ENCODE results near the gene PPP1R16B.

GRCh38 chr20:38895098-38895949, 89.8 kb downstream of the PPP1R16B start:
- TF ChIP-seq ZNF138 (tag by site-specific recombination; IDR thresholded peaks at IDR 0.05; ENCODE audit: borderline replicate concordance) (no peak), ZSCAN30 (tag by site-specific recombination; IDR thresholded peaks at IDR 0.05) (no peak), TSHZ1 (tag by site-specific recombination; IDR thresholded peaks at IDR 0.05; ENCODE audit: borderline replicate concordance) (no peak), CTCF (tag by site-specific recombination; IDR thresholded peaks at IDR 0.05) (no peak), ZFP69B (tag by site-specific recombination; IDR thresholded peaks at IDR 0.05) (no peak), MEIS1 (CRISPR knock-in tag; IDR thresholded peaks at IDR 0.05; ENCODE audit: borderline replicate concordance) (no peak), IKZF3 (tag by site-specific recombination; IDR thresholded peaks at IDR 0.05) (no peak), ZNF24 (tag by site-specific recombination; IDR thresholded peaks at IDR 0.05) (no peak), ZNF292 (tag by site-specific recombination; IDR thresholded peaks at IDR 0.05; ENCODE audit: borderline replicate concordance, low read depth) (no peak)
- TF ChIP-seq, protein P1, sequence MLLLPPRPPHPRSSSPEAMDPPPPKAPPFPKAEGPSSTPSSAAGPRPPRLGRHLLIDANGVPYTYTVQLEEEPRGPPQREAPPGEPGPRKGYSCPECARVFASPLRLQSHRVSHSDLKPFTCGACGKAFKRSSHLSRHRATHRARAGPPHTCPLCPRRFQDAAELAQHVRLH (tag by site-specific recombination; IDR thresholded peaks at IDR 0.05): no peak
- TF ChIP-seq, protein P2, sequence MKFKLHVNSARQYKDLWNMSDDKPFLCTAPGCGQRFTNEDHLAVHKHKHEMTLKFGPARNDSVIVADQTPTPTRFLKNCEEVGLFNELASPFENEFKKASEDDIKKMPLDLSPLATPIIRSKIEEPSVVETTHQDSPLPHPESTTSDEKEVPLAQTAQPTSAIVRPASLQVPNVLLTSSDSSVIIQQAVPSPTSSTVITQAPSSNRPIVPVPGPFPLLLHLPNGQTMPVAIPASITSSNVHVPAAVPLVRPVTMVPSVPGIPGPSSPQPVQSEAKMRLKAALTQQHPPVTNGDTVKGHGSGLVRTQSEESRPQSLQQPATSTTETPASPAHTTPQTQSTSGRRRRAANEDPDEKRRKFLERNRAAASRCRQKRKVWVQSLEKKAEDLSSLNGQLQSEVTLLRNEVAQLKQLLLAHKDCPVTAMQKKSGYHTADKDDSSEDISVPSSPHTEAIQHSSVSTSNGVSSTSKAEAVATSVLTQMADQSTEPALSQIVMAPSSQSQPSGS (tag by site-specific recombination; IDR thresholded peaks at IDR 0.05; ENCODE audit: low read depth): no peak
- TF ChIP-seq, protein P3, sequence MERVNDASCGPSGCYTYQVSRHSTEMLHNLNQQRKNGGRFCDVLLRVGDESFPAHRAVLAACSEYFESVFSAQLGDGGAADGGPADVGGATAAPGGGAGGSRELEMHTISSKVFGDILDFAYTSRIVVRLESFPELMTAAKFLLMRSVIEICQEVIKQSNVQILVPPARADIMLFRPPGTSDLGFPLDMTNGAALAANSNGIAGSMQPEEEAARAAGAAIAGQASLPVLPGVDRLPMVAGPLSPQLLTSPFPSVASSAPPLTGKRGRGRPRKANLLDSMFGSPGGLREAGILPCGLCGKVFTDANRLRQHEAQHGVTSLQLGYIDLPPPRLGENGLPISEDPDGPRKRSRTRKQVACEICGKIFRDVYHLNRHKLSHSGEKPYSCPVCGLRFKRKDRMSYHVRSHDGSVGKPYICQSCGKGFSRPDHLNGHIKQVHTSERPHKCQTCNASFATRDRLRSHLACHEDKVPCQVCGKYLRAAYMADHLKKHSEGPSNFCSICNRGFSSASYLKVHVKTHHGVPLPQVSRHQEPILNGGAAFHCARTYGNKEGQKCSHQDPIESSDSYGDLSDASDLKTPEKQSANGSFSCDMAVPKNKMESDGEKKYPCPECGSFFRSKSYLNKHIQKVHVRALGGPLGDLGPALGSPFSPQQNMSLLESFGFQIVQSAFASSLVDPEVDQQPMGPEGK (tag by site-specific recombination; IDR thresholded peaks at IDR 0.05): no peak
